ENCODE data around the gene TP53RK.

DNA sequence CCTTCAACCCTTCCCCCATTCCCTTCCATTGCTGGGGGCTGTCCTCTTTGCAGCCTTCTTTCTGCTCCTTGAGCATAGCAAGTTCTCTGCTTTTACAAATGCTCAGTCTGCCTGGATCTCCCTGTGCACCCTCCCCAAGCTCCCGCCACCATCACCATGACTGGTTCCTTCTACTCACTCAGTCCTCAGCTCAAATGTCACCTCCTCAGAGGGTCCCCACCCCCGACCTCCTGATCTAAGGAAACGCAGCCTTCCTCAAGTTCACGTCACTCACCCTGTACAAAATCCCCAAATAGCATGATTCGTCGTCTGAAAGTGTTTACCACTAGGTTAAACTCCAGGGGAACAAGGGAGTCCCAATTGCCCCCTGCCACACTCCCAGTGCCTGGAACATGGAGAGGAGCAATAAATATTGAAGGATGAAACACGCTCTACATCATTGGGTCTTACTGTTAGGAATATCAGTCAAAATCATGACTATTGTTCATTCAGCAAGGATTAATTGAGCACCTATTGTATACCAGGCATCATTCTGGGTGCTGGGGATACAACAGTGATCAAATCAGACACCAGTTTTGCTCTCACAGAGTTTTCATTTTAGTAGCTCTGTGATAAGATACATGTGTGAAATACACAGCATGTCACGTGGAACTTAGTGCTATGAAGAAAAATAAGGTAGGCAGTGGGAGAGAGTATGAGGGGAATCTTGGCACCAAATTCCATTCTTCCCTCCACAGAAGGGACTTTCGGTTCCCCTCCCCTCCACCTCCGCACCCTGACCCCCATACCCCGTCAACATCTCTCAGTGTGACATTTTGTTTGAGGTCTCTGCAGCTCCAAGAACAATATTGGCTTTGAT lies 15.6 kb downstream of the TP53RK start:
- TF ChIP-seq, protein P1, sequence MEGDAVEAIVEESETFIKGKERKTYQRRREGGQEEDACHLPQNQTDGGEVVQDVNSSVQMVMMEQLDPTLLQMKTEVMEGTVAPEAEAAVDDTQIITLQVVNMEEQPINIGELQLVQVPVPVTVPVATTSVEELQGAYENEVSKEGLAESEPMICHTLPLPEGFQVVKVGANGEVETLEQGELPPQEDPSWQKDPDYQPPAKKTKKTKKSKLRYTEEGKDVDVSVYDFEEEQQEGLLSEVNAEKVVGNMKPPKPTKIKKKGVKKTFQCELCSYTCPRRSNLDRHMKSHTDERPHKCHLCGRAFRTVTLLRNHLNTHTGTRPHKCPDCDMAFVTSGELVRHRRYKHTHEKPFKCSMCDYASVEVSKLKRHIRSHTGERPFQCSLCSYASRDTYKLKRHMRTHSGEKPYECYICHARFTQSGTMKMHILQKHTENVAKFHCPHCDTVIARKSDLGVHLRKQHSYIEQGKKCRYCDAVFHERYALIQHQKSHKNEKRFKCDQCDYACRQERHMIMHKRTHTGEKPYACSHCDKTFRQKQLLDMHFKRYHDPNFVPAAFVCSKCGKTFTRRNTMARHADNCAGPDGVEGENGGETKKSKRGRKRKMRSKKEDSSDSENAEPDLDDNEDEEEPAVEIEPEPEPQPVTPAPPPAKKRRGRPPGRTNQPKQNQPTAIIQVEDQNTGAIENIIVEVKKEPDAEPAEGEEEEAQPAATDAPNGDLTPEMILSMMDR (conservative IDR thresholded peaks at IDR 0.05), result no peak
- TF ChIP-seq ZFX (IDR thresholded peaks at IDR 0.05), result no peak
